T-helper 17 cell (primary cell): ENCODE results near the gene LAMA5. TPM values are rescaled to one million over a fixed set of nuclear protein-coding genes. Genes with fewer than 3 reads are reported as not detected.
A peak's percentile ranks its signal among the peaks of the same experiment; 100 is the strongest.

Experiments used
- ATAC-seq: fragments of 150-1000 bp; cut with Tn5 transposase; 2 replicates; pipeline ENCODE4 v1.10.0; 2021; ENCODE audit warnings: mild to moderate bottlenecking, moderate library complexity
- DNase-seq, 3 donors: peaks; one replicate each; pipeline versions ENCODE4 v3.0.0 to v3.0.0-alpha.2; 2020 to 2021
- H3K9me3 ChIP-seq: one replicate; pipeline ENCODE4 v1.7.0; 2013; ENCODE audit warnings: low read length, mild to moderate bottlenecking; ENCODE audit not compliant: control insufficient read depth, poor library complexity, severe bottlenecking
- H3K27ac Mint-ChIP-seq: one replicate; pipeline ENCODE4 v1.8.0; 2022; ENCODE audit warnings: mild to moderate bottlenecking, moderate library complexity, mixed read lengths
- H3K27me3 Mint-ChIP-seq: one replicate; pipeline ENCODE4 v1.8.0; 2022; ENCODE audit warnings: mixed read lengths
- H3K36me3 Mint-ChIP-seq: one replicate; pipeline ENCODE4 v1.8.0; 2022; ENCODE audit warnings: low read depth, mixed read lengths
- H3K4me1 Mint-ChIP-seq: one replicate; pipeline ENCODE4 v1.8.0; 2022; ENCODE audit warnings: mild to moderate bottlenecking, mixed read lengths
- H3K4me3 Mint-ChIP-seq: one replicate; pipeline ENCODE4 v1.8.0; 2022; ENCODE audit warnings: mild to moderate bottlenecking, moderate library complexity, mixed read lengths
- total RNA-seq, 4 donors: library from RNA in 2 of 4; stranded (reverse) in 2 of 4; gene quantifications; one replicate each; pipeline ENCODE4 v1.2.3 and lab custom pipeline; 2022 to 2026

Gene LAMA5
- total RNA-seq, 2 donors from 2014 or later: 0.50 to 0.72 TPM

- H3K9me3 ChIP-seq: no peaks in the 10 kb centered on the region
- Mint-ChIP-seq H3K27ac (no peak overlapping the region), H3K36me3 (peaks cover 4% of the 10 kb centered on the region), H3K4me3 (no peak overlapping the region), H3K4me1 (peaks cover 5% of the 10 kb centered on the region), H3K27me3 (no peaks in the 10 kb centered on the region)
- ATAC-seq (no peak), DNase-seq (no peak)
Observed at GRCh38 chr20:62285151-62285550, 82.0 kb downstream of the LAMA5 start.

GRCh38 chr20:62284448-62284847, 82.7 kb downstream of the LAMA5 start:
- Mint-ChIP-seq H3K36me3 (peaks cover 4% of the 10 kb centered on the region), H3K4me3 (no peak overlapping the region)

GRCh38 chr20:62282877-62283503, 84.1 kb downstream of the LAMA5 start:
- Mint-ChIP-seq H3K27ac (no peak overlapping the region), H3K4me3 (no peak overlapping the region), H3K4me1 (peaks cover 4% of the 10 kb centered on the region), H3K36me3 (peaks cover 4% of the 10 kb centered on the region), H3K27me3 (no peaks in the 10 kb centered on the region)
- DNase-seq: no peak
- no peak for ATAC-seq
- H3K9me3 ChIP-seq: no peaks in the 10 kb centered on the region

More at GRCh38 chr20:62284448-62284847, 82.7 kb downstream of the LAMA5 start:
- Mint-ChIP-seq H3K27me3 (no peaks in the 10 kb centered on the region), H3K27ac (no peak overlapping the region), H3K4me1 (peaks cover 5% of the 10 kb centered on the region)
- DNase-seq (no peak), ATAC-seq (no peak)
- no peaks in the 10 kb centered on the region for H3K9me3 ChIP-seq

GRCh38 chr20:62282103-62282502, 85.0 kb downstream of the LAMA5 start:
- Mint-ChIP-seq H3K36me3 (peaks cover 4% of the 10 kb centered on the region), H3K4me3 (no peak overlapping the region), H3K27ac (peak overlapping the region; percentile 74), H3K27me3 (no peaks in the 10 kb centered on the region), H3K4me1 (peaks cover 4% of the 10 kb centered on the region)
- ATAC-seq (no peak), DNase-seq (no peak)
- no peaks in the 10 kb centered on the region for H3K9me3 ChIP-seq

- ATAC-seq: no peak
- Mint-ChIP-seq H3K4me3 (no peak overlapping the region), H3K4me1 (peaks cover 4% of the 10 kb centered on the region), H3K27ac (peak overlapping the region; percentile 74), H3K27me3 (no peaks in the 10 kb centered on the region), H3K36me3 (peaks cover 3% of the 10 kb centered on the region)
- DNase-seq: no peak
- no peaks in the 10 kb centered on the region for H3K9me3 ChIP-seq
Observed at GRCh38 chr20:62281161-62281933, 85.8 kb downstream of the LAMA5 start.

- H3K4me1 Mint-ChIP-seq: peaks cover 4% of the 10 kb centered on the region
- ATAC-seq (no peak), DNase-seq (no peak)
- H3K27ac Mint-ChIP-seq: no peak overlapping the region
- H3K4me3 Mint-ChIP-seq: no peak overlapping the region
- peaks cover 3% of the 10 kb centered on the region for H3K36me3 Mint-ChIP-seq
- no peaks in the 10 kb centered on the region for H3K27me3 Mint-ChIP-seq
- no peaks in the 10 kb centered on the region for H3K9me3 ChIP-seq
Observed at GRCh38 chr20:62280303-62280702, 86.8 kb downstream of the LAMA5 start.

- DNase-seq (no peak), ATAC-seq (no peak)
- Mint-ChIP-seq H3K4me3 (no peak overlapping the region), H3K27ac (no peak overlapping the region), H3K36me3 (no peaks in the 10 kb centered on the region), H3K27me3 (no peaks in the 10 kb centered on the region), H3K4me1 (peaks cover 10% of the 10 kb centered on the region)
- H3K9me3 ChIP-seq: no peaks in the 10 kb centered on the region
Observed at GRCh38 chr20:62277253-62277652, 89.9 kb downstream of the LAMA5 start.

- H3K27me3 Mint-ChIP-seq: no peaks in the 10 kb centered on the region
- H3K4me1 Mint-ChIP-seq: peaks cover 10% of the 10 kb centered on the region
Observed at GRCh38 chr20:62276439-62276838, 90.7 kb downstream of the LAMA5 start.

GRCh38 chr20:62275219-62275618, 91.9 kb downstream of the LAMA5 start:
- no peak for ATAC-seq
- H3K27me3 Mint-ChIP-seq: no peaks in the 10 kb centered on the region
- no peak overlapping the region for H3K27ac Mint-ChIP-seq
- no peaks in the 10 kb centered on the region for H3K36me3 Mint-ChIP-seq
- DNase-seq: no peak
- no peak overlapping the region for H3K4me3 Mint-ChIP-seq
- H3K9me3 ChIP-seq: no peaks in the 10 kb centered on the region
- H3K4me1 Mint-ChIP-seq: peaks cover 10% of the 10 kb centered on the region

More at GRCh38 chr20:62276439-62276838, 90.7 kb downstream of the LAMA5 start:
- H3K4me3 Mint-ChIP-seq: no peak overlapping the region
- H3K27ac Mint-ChIP-seq: no peak overlapping the region
- no peak for DNase-seq
- ATAC-seq: no peak
- no peaks in the 10 kb centered on the region for H3K9me3 ChIP-seq
- no peaks in the 10 kb centered on the region for H3K36me3 Mint-ChIP-seq

GRCh38 chr20:62274332-62274950, 92.7 kb downstream of the LAMA5 start:
- H3K27me3 Mint-ChIP-seq: no peaks in the 10 kb centered on the region
- H3K9me3 ChIP-seq: no peaks in the 10 kb centered on the region
- ATAC-seq: no peak
- peaks cover 10% of the 10 kb centered on the region for H3K4me1 Mint-ChIP-seq
- H3K27ac Mint-ChIP-seq: no peak overlapping the region
- DNase-seq: no peak
- H3K36me3 Mint-ChIP-seq: no peaks in the 10 kb centered on the region
- H3K4me3 Mint-ChIP-seq: no peak overlapping the region

GRCh38 chr20:62273416-62273815, 93.7 kb downstream of the LAMA5 start:
- Mint-ChIP-seq H3K4me1 (peaks cover 6% of the 10 kb centered on the region), H3K4me3 (no peak overlapping the region), H3K36me3 (no peaks in the 10 kb centered on the region), H3K27ac (no peak overlapping the region), H3K27me3 (no peaks in the 10 kb centered on the region)
- ATAC-seq (no peak), DNase-seq (no peak)
- no peaks in the 10 kb centered on the region for H3K9me3 ChIP-seq

- H3K9me3 ChIP-seq: no peaks in the 10 kb centered on the region
- no peak for DNase-seq
- no peaks in the 10 kb centered on the region for H3K27me3 Mint-ChIP-seq
- ATAC-seq: no peak
- no peaks in the 10 kb centered on the region for H3K36me3 Mint-ChIP-seq
- H3K4me3 Mint-ChIP-seq: no peak overlapping the region
- no peak overlapping the region for H3K27ac Mint-ChIP-seq
- peaks cover 10% of the 10 kb centered on the region for H3K4me1 Mint-ChIP-seq
Observed at GRCh38 chr20:62272200-62272599, 94.9 kb downstream of the LAMA5 start.

GRCh38 chr20:62269871-62270270, 97.2 kb downstream of the LAMA5 start:
- Mint-ChIP-seq H3K4me1 (peaks cover 10% of the 10 kb centered on the region), H3K4me3 (no peak overlapping the region), H3K27me3 (no peaks in the 10 kb centered on the region), H3K27ac (no peak overlapping the region), H3K36me3 (peaks cover 2% of the 10 kb centered on the region)
- no peaks in the 10 kb centered on the region for H3K9me3 ChIP-seq
- ATAC-seq: no peak
- DNase-seq: no peak
